GM18861 (cell line): Measurements from ENCODE around the gene MINPP1.
"Not testable (repeated sequence)": the region's sequence is repeated elsewhere in the genome, so short reads cannot be mapped to it uniquely, and the experiment has no call there.

Source experiments
- ATAC-seq: cut with Tn5 transposase; IDR thresholded peaks from one replicate; pipeline ENCODE4 v1.9.1; 2021; ENCODE audit not compliant: unreplicated experiment

MINPP1 gene

GRCh38 chr10:87560495-87561129 is 55.9 kb downstream of the MINPP1 start:
- no peak for ATAC-seq

- ATAC-seq: no peak
Measured at GRCh38 chr10:87562750-87563149, 58.1 kb downstream of the MINPP1 start.

- ATAC-seq: no peak
Measured at GRCh38 chr10:87565010-87565409, 60.3 kb downstream of the MINPP1 start.

GRCh38 chr10:87575851-87576250 is 71.2 kb downstream of the MINPP1 start:
- ATAC-seq: no peak

- ATAC-seq: no peak
Measured at GRCh38 chr10:87578160-87578841, 73.6 kb downstream of the MINPP1 start.

- ATAC-seq: no peak
Measured at GRCh38 chr10:87578842-87579401, 74.2 kb downstream of the MINPP1 start.

GRCh38 chr10:87579563-87579962 is 74.9 kb downstream of the MINPP1 start:
- no peak for ATAC-seq

GRCh38 chr10:87580016-87580415 is 75.3 kb downstream of the MINPP1 start:
- no peak for ATAC-seq

GRCh38 chr10:87585565-87586514 is 81.1 kb downstream of the MINPP1 start:
- ATAC-seq: no peak

GRCh38 chr10:87589645-87590051 is 85.0 kb downstream of the MINPP1 start:
- no peak for ATAC-seq

GRCh38 chr10:87590705-87591588 is 86.3 kb downstream of the MINPP1 start:
- no peak for ATAC-seq

GRCh38 chr10:87591589-87591886 is 86.8 kb downstream of the MINPP1 start:
- ATAC-seq: no peak

- ATAC-seq: not testable (repeated sequence)
Measured at GRCh38 chr10:87592920-87593319, 88.2 kb downstream of the MINPP1 start.

GRCh38 chr10:87593702-87594101 is 89.0 kb downstream of the MINPP1 start:
- no peak for ATAC-seq

GRCh38 chr10:87594181-87594580 is 89.5 kb downstream of the MINPP1 start:
- ATAC-seq: no peak

- no peak for ATAC-seq
Measured at GRCh38 chr10:87594864-87595263, 90.2 kb downstream of the MINPP1 start.

- ATAC-seq: no peak
Measured at GRCh38 chr10:87596351-87596750, 91.7 kb downstream of the MINPP1 start.

GRCh38 chr10:87598700-87599099 is 94.0 kb downstream of the MINPP1 start:
- ATAC-seq: no peak

- ATAC-seq: no peak
Measured at GRCh38 chr10:87600581-87600980, 95.9 kb downstream of the MINPP1 start.
